ENCODE data around the gene NFIX.

The NFIX gene

GRCh38 chr19:13053761-13054625, 58.7 kb downstream of the NFIX start:
- TF ChIP-seq, protein P1, sequence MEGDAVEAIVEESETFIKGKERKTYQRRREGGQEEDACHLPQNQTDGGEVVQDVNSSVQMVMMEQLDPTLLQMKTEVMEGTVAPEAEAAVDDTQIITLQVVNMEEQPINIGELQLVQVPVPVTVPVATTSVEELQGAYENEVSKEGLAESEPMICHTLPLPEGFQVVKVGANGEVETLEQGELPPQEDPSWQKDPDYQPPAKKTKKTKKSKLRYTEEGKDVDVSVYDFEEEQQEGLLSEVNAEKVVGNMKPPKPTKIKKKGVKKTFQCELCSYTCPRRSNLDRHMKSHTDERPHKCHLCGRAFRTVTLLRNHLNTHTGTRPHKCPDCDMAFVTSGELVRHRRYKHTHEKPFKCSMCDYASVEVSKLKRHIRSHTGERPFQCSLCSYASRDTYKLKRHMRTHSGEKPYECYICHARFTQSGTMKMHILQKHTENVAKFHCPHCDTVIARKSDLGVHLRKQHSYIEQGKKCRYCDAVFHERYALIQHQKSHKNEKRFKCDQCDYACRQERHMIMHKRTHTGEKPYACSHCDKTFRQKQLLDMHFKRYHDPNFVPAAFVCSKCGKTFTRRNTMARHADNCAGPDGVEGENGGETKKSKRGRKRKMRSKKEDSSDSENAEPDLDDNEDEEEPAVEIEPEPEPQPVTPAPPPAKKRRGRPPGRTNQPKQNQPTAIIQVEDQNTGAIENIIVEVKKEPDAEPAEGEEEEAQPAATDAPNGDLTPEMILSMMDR (IDR thresholded peaks at IDR 0.05; ENCODE audit: insufficient read depth, low read depth, low read length, missing control alignments) = no peak
- H3K4me3 ChIP-seq (ENCODE audit: low read length) = no peak overlapping the region
- DNase-seq (ENCODE audit: low read depth) = peak; percentile 33

DNA sequence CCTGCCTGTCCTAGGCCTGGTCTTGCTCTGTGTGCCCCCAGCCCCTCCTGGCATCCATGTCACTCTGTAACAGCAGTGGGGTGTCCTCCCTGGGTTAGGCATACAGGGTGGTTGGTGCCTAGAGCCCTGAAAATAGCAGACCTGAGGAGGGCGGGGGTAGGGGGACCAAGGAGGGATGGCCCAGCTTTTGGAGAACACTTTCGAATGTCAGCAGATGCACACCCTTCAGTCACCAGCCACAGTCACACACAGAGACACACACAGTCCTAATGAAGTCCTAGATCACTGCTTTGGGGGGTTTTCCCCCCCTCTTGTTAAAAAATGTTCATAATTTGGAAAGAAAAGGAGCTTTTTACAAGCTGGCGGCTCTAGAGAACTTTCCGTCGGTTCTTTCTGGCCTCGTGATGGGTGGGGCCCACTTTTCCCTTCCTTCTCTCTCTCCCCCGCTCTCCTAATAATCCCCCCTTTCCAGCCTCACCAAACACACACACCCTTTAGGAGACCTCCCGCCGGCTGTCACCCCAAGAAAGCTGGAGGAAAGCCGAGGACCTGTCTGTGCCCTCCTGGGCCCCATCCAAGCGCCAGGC, 59.4 kb downstream of the NFIX start:
- TF ChIP-seq, protein P1 (IDR thresholded peaks at IDR 0.05; ENCODE audit: insufficient read depth, low read depth, low read length, missing control alignments) = no peak
- no peak for DNase-seq (ENCODE audit: low read depth)
- H3K4me3 ChIP-seq (ENCODE audit: low read length) = no peak overlapping the region

- H3K4me3 ChIP-seq (ENCODE audit: low read length) = no peak overlapping the region
- DNase-seq (ENCODE audit: low read depth) = peak; percentile 29
Observed at GRCh38 chr19:13055213-13056051, 60.2 kb downstream of the NFIX start.

DNA sequence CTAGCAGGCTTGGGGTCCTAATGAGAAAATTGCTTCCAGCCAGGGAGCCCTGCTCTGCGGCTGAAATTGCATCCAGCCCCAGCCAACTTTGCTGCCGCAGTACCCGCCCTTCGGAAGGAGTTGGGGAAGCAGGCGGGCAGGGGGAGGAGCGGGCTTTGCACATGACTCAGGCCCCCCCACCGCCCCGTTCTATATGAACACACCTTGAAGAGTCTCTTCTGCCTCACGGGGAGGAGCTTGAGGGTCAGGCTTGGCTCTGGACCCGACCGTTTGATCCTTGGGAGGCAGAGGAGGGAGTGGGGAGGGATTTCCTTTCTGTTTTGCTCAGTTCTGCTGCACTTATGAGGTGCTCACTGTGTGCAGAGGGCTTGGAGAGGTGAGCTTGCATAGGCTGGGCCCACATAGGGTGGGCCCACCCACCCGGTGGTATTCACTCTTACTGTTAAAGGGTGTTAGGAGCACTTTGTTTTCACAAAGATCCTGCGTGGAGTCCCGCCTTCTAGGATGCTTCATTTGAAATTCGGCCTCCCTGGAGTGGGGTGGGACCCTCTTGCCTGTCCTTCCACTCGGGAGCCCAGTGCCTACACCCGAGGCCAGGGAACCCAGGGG, 60.9 kb downstream of the NFIX start:
- TF ChIP-seq, protein P1 (IDR thresholded peaks at IDR 0.05; ENCODE audit: insufficient read depth, low read depth, low read length, missing control alignments) = no peak
- no peak overlapping the region for H3K4me3 ChIP-seq (ENCODE audit: low read length)
- peak; percentile 82 for DNase-seq (ENCODE audit: low read depth)

More at GRCh38 chr19:13055213-13056051, 60.2 kb downstream of the NFIX start:
- TF ChIP-seq, protein P1 (IDR thresholded peaks at IDR 0.05; ENCODE audit: insufficient read depth, low read depth, low read length, missing control alignments) = no peak

DNA sequence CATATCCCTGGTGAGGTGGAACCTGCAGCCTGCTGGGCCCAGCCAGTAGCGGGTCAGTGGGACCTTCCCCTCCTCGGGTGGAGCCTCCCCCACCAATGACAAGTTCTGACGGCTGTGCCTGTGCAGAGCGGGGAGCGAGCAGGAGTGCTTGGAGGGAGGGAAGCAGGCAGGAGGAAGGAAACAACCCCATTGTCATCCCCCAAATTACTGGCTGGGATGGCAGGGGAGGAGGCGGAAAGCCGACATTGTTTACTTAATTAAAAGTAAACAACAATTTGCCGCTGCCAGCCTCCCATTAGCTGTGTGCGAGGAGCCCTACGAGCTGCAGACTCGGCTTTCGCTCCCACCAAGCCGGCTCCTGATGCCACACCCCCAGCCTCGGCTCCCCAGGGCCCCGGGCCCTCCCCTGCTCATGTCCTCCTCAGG, 61.9 kb downstream of the NFIX start:
- no peak overlapping the region for H3K4me3 ChIP-seq (ENCODE audit: low read length)
- TF ChIP-seq, protein P1 (IDR thresholded peaks at IDR 0.05; ENCODE audit: insufficient read depth, low read depth, low read length, missing control alignments) = no peak
- no peak for DNase-seq (ENCODE audit: low read depth)

DNA sequence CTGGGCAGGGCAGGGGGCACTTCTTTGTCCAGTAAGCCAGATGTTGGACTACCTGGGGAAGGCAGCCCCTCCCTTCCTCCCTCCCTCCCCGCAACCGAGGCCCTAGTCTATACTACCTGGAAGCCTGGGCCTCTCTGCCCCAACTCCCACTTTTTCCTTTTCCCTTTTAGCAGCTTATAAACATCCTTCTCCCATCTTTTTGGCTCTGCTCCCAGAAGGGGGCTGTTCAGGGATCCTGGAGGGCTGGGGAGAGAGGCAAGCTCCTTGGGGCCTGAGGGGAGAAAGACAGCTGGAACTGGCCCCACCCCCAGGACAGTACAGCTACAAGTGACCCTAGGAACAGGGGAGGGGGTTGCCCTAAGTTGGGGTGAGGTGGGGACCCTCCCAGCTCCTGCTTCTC, 62.5 kb downstream of the NFIX start:
- H3K4me3 ChIP-seq (ENCODE audit: low read length) = no peak overlapping the region
- TF ChIP-seq, protein P1 (IDR thresholded peaks at IDR 0.05; ENCODE audit: insufficient read depth, low read depth, low read length, missing control alignments) = no peak
- no peak for DNase-seq (ENCODE audit: low read depth)
